ENCODE results near the gene PGA4. TPM values are rescaled to one million over a fixed set of nuclear protein-coding genes. Genes with fewer than 3 reads are reported as not detected.

The PGA4 gene
- total and polyA plus RNA-seq, 9 of the 15 experiments (the other 6 are each of a cell fraction or from before 2014, with no cell fraction given) = not detected

DNA sequence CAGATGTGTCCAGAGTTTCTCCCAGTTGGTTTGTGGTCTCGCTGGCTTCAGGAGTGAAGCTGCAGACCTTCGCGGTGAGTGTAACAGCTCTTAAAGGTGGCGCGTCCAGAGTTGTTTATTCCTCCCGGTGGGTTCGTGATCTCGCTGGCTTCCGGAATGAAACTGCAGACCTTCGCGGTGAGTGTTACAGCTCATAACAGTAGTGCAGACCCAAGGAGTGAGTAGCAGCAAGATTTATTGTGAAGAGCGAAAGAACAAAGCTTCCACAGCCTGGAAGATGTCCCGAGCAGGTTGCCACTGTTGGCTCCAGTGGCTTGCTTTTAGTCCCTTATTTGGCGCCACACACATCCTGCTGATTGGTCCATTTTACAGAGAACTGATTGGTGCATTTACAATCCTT, 20.7 kb upstream of the PGA4 start:
- H3K4me3 ChIP-seq = no peak overlapping the region
- no peaks in the 10 kb centered on the region; a peak in 1 of 5 replicates for H3K4me1 ChIP-seq (replicated peaks in 1 of 2; ENCODE audit: control insufficient read depth in 2 of 2, insufficient read depth in 2 of 2, low read length in 2 of 2)
- no peaks in the 10 kb centered on the region for H3K36me3 ChIP-seq (ENCODE audit: control insufficient read depth, insufficient read depth, low read length)
- H2AFZ ChIP-seq (ENCODE audit: low read depth, low read length) = no peak overlapping the region
- intact Hi-C loops (cut with micrococcal nuclease) = no loop called here
- no peaks in the 10 kb centered on the region for H4K20me1 ChIP-seq (replicated peaks; ENCODE audit: control insufficient read depth, insufficient read depth, low read length)
- TF ChIP-seq ZNF347 (CRISPR knock-in tag; IDR thresholded peaks at IDR 0.05; ENCODE audit: low read depth) (no peak), ATF7 (IDR thresholded peaks at IDR 0.05) (no peak), CBFA2T3 (IDR thresholded peaks at IDR 0.05) (no peak), ZNF785 (CRISPR knock-in tag; IDR thresholded peaks at IDR 0.05) (no peak), NFRKB (IDR thresholded peaks at IDR 0.05; ENCODE audit: low read depth) (no peak), THRAP3 (IDR thresholded peaks at IDR 0.05; ENCODE audit: borderline replicate concordance) (no peak), ILF3 (IDR thresholded peaks at IDR 0.05; ENCODE audit: borderline replicate concordance) (no peak), NFYB (IDR thresholded peaks at IDR 0.05; ENCODE audit: extremely low read depth, insufficient read length) (peak; percentile 75), ZNF668 (CRISPR knock-in tag; IDR thresholded peaks at IDR 0.05) (no peak), SRF (CRISPR knock-in tag; IDR thresholded peaks at IDR 0.05) (0 out of 4 replicates have a peak, but pooled peaks of 1 of the 2 experiments have one; percentile 28), ZNF75A (CRISPR knock-in tag; IDR thresholded peaks at IDR 0.05) (no peak), POLR2A (conservative IDR thresholded peaks at IDR 0.05) (no peak)
- TF ChIP-seq, protein P1, sequence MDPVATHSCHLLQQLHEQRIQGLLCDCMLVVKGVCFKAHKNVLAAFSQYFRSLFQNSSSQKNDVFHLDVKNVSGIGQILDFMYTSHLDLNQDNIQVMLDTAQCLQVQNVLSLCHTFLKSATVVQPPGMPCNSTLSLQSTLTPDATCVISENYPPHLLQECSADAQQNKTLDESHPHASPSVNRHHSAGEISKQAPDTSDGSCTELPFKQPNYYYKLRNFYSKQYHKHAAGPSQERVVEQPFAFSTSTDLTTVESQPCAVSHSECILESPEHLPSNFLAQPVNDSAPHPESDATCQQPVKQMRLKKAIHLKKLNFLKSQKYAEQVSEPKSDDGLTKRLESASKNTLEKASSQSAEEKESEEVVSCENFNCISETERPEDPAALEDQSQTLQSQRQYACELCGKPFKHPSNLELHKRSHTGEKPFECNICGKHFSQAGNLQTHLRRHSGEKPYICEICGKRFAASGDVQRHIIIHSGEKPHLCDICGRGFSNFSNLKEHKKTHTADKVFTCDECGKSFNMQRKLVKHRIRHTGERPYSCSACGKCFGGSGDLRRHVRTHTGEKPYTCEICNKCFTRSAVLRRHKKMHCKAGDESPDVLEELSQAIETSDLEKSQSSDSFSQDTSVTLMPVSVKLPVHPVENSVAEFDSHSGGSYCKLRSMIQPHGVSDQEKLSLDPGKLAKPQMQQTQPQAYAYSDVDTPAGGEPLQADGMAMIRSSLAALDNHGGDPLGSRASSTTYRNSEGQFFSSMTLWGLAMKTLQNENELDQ (CRISPR knock-in tag; IDR thresholded peaks at IDR 0.05; ENCODE audit: borderline replicate concordance) = no peak
- 22% methylated on average over 14 of the region's 14 CpGs for WGBS (ENCODE audit: insufficient coverage, low coverage, missing lambda C conversion rate)
- POLR2A ChIA-PET = interaction anchor here (0.7 to 0.8 kb wide), 2 partner anchors 103 to 683 kb away, joined by 3 to 6 read pairs; no protein-coding TSS in a partner anchor
- H3K27ac ChIP-seq (ENCODE audit: extremely low read depth, low read depth, low read length) = no peak overlapping the region
- H3K27me3 ChIP-seq (ENCODE audit: control insufficient read depth in 2 of 2, insufficient read depth in 2 of 2, low read length in 2 of 2) = peaks cover 12 to 32% of the 10 kb centered on the region in 2 experiments; a peak in 4 of 5 replicates
- H3K9me3 ChIP-seq (replicated peaks; ENCODE audit: control insufficient read depth, insufficient read depth, low read depth, low read length) = no peaks in the 10 kb centered on the region
- in situ Hi-C loops (cut with MboI) = no loop called here
- CTCF ChIA-PET (ENCODE audit: low intra/inter-chr PET ratio) = no interaction called here
- no peak overlapping the region for H3K4me2 ChIP-seq (ENCODE audit: insufficient read depth, low read length)
- ATAC-seq (no peak), DNase-seq (ENCODE audit: extremely low read depth in 1 of 4, low spot score in 3 of 4) (no peak), FAIRE-seq (no peak)
- no peaks in the 10 kb centered on the region for H3K79me2 ChIP-seq (ENCODE audit: control insufficient read depth, insufficient read depth, low read length)
- H3K9me1 ChIP-seq (ENCODE audit: control insufficient read depth, insufficient read depth, low read length) = no peaks in the 10 kb centered on the region
- H3K9ac ChIP-seq (ENCODE audit: insufficient read depth in 1 of 2, low read depth in 2 of 2, low read length in 2 of 2) = no peak overlapping the region
- BruUV-seq (replicated peaks) = no TSS peak

Data from K562 (cell line).